D721Med (cell line): Measurements from ENCODE around the gene EXOC1.

Source experiments
- DNase-seq: peaks from one replicate; pipeline ENCODE4 v3.0.0; 2011; ENCODE audit warnings: low spot score; ENCODE audit not compliant: insufficient read length
- FAIRE-seq: peaks from 2 replicates; lab custom pipeline; 2011; peaks lifted over from hg19 to GRCh38; lab: Jason Lieb, UNC
- CTCF ChIP-seq: IDR thresholded peaks from 2 replicates; pipeline ENCODE4 v1.5.1; 2012; ENCODE audit warnings: mild to moderate bottlenecking, control low read depth; ENCODE audit not compliant: insufficient read depth; ENCODE audit errors: missing control alignments

The EXOC1 gene

GRCh38 chr4:55921093-55921492 is 67.6 kb downstream of the EXOC1 start:
- no peak for FAIRE-seq
- TF ChIP-seq CTCF = no peak
- no peak for DNase-seq

- FAIRE-seq = no peak
- DNase-seq = no peak
- TF ChIP-seq CTCF = no peak
Measured at GRCh38 chr4:55925241-55925640, 71.8 kb downstream of the EXOC1 start.

GRCh38 chr4:55926610-55927009 is 73.2 kb downstream of the EXOC1 start:
- no peak for FAIRE-seq
- no peak for TF ChIP-seq CTCF
- no peak for DNase-seq

- DNase-seq (no peak), FAIRE-seq (no peak)
- TF ChIP-seq CTCF = no peak
Measured at GRCh38 chr4:55927803-55928437, 74.5 kb downstream of the EXOC1 start.

GRCh38 chr4:55928846-55929245 is 75.4 kb downstream of the EXOC1 start:
- TF ChIP-seq CTCF = no peak
- no peak for DNase-seq
- no peak for FAIRE-seq

GRCh38 chr4:55931043-55931442 is 77.6 kb downstream of the EXOC1 start:
- DNase-seq = no peak
- TF ChIP-seq CTCF = no peak
- FAIRE-seq = no peak

- DNase-seq (no peak), FAIRE-seq (no peak)
- no peak for TF ChIP-seq CTCF
Measured at GRCh38 chr4:55931833-55932232, 78.4 kb downstream of the EXOC1 start.
